ENCODE measurements around the gene MBD3.

- no peak for TF ChIP-seq GFI1B (tag by site-specific recombination; IDR thresholded peaks at IDR 0.05)
- TF ChIP-seq ZNF335 (tag by site-specific recombination; conservative IDR thresholded peaks at IDR 0.05) = no peak
- no peak for TF ChIP-seq ZFP3 (tag by site-specific recombination; IDR thresholded peaks at IDR 0.05; ENCODE audit: low read depth)
- TF ChIP-seq ZNF132 (tag by site-specific recombination; IDR thresholded peaks at IDR 0.05; ENCODE audit: borderline replicate concordance) = no peak
- TF ChIP-seq, protein P1, sequence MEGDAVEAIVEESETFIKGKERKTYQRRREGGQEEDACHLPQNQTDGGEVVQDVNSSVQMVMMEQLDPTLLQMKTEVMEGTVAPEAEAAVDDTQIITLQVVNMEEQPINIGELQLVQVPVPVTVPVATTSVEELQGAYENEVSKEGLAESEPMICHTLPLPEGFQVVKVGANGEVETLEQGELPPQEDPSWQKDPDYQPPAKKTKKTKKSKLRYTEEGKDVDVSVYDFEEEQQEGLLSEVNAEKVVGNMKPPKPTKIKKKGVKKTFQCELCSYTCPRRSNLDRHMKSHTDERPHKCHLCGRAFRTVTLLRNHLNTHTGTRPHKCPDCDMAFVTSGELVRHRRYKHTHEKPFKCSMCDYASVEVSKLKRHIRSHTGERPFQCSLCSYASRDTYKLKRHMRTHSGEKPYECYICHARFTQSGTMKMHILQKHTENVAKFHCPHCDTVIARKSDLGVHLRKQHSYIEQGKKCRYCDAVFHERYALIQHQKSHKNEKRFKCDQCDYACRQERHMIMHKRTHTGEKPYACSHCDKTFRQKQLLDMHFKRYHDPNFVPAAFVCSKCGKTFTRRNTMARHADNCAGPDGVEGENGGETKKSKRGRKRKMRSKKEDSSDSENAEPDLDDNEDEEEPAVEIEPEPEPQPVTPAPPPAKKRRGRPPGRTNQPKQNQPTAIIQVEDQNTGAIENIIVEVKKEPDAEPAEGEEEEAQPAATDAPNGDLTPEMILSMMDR (tag by site-specific recombination; IDR thresholded peaks at IDR 0.05) = no peak
- no peak for TF ChIP-seq PATZ1 (tag by site-specific recombination; IDR thresholded peaks at IDR 0.05)
- no peak for TF ChIP-seq ZNF513 (tag by site-specific recombination; IDR thresholded peaks at IDR 0.05)
- TF ChIP-seq ZNF155 (tag by site-specific recombination; IDR thresholded peaks at IDR 0.05) = no peak
- TF ChIP-seq ZSCAN4 (tag by site-specific recombination; IDR thresholded peaks at IDR 0.05) = no peak
Observed at GRCh38 chr19:1633269-1633826, 40.7 kb upstream of the MBD3 start.

Measured in HEK293 (cell line).